ENCODE measurements around the gene STX11. TPM values are rescaled to one million over a fixed set of nuclear protein-coding genes. Genes with fewer than 3 reads are reported as not detected.
A peak's percentile ranks its signal among the peaks of the same experiment; 100 is the strongest.

Gene STX11
- total and polyA plus RNA-seq, 2 of the 13 experiments (the other 11 are each of a cell fraction or from before 2014, with no cell fraction given): 0.03 TPM; not detected in 1

GRCh38 chr6:144215932-144216667 is 65.8 kb downstream of the STX11 start (continued):
- TF ChIP-seq SOX6 (IDR thresholded peaks at IDR 0.05) (no peak), SOX6 (CRISPR knock-in tag; IDR thresholded peaks at IDR 0.05) (peak; percentile 93), EEA1 (CRISPR knock-in tag; IDR thresholded peaks at IDR 0.05; ENCODE audit: borderline replicate concordance) (no peak), ZNF138 (CRISPR knock-in tag; IDR thresholded peaks at IDR 0.05; ENCODE audit: low read depth) (peak; percentile 57; the same call in 1 of the 2 replicates), MEIS2 (CRISPR knock-in tag; IDR thresholded peaks at IDR 0.05) (peak; percentile 45), PRDM4 (CRISPR knock-in tag; IDR thresholded peaks at IDR 0.05; ENCODE audit: borderline replicate concordance) (no peak), SMAD9 (CRISPR knock-in tag; IDR thresholded peaks at IDR 0.05) (no peak; the same call in 1 of the 2 replicates), ZBTB42 (CRISPR knock-in tag; IDR thresholded peaks at IDR 0.05) (no peak), NCOA5 (CRISPR knock-in tag; IDR thresholded peaks at IDR 0.05) (no peak), ASH2L (IDR thresholded peaks at IDR 0.05; ENCODE audit: insufficient read length, low read depth, low read length) (peak; percentile 100), ZMYM4 (CRISPR knock-in tag; IDR thresholded peaks at IDR 0.05) (peak; percentile 94), ZNF687 (CRISPR knock-in tag; IDR thresholded peaks at IDR 0.05) (peak; percentile 95), TEF (CRISPR knock-in tag; IDR thresholded peaks at IDR 0.05) (peak; percentile 62; the same call in 1 of the 2 replicates), ZNF331 (CRISPR knock-in tag; IDR thresholded peaks at IDR 0.05) (peak; percentile 92), GFI1 (CRISPR knock-in tag; IDR thresholded peaks at IDR 0.05; ENCODE audit: borderline replicate concordance) (peak; percentile 86; the same call in 1 of the 2 replicates), ATF3 (CRISPR knock-in tag; IDR thresholded peaks at IDR 0.05) (peak; percentile 54; the same call in 1 of the 2 replicates), ZNF704 (CRISPR knock-in tag; IDR thresholded peaks at IDR 0.05; ENCODE audit: borderline replicate concordance) (peak; percentile 84; the same call in 1 of the 2 replicates), CENPT (CRISPR knock-in tag; IDR thresholded peaks at IDR 0.05; ENCODE audit: low read depth) (no peak; the same call in 1 of the 2 replicates), ZNF598 (CRISPR knock-in tag; IDR thresholded peaks at IDR 0.05; ENCODE audit: borderline replicate concordance) (peak; percentile 95; the same call in 1 of the 2 replicates), ZNF562 (CRISPR knock-in tag; IDR thresholded peaks at IDR 0.05; ENCODE audit: borderline replicate concordance) (no peak), MAFF (IDR thresholded peaks at IDR 0.05; ENCODE audit: low read depth, low read length) (no peak)

Measured in HepG2 (cell line).